Measurements from ENCODE around the gene NMD3. TPM values are rescaled to one million over a fixed set of nuclear protein-coding genes. Genes with fewer than 3 reads are reported as not detected.

Gene NMD3
- total RNA-seq, 4 donors from 2014 or later = 22.9 to 36.5 (median 29.4) TPM

DNA sequence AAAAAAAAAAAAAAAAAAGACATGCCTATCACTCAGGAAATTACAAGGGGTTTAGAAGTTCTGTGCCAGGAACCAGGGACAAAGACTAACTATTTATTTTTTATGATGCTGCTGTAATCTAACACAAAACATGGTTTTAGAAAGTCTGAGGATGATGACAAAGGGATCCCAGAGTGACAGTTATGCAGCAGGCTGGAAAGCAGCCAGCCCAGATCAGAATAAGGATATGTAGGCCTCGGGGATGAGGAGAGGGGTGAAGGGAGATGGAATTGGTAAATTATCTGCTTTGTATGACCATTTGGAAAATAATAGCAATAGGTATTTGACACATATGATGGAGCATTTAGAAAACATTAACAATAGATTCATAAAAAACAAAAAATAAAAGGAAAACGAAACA is 34.1 kb upstream of the NMD3 start:
- TF ChIP-seq, protein P1, sequence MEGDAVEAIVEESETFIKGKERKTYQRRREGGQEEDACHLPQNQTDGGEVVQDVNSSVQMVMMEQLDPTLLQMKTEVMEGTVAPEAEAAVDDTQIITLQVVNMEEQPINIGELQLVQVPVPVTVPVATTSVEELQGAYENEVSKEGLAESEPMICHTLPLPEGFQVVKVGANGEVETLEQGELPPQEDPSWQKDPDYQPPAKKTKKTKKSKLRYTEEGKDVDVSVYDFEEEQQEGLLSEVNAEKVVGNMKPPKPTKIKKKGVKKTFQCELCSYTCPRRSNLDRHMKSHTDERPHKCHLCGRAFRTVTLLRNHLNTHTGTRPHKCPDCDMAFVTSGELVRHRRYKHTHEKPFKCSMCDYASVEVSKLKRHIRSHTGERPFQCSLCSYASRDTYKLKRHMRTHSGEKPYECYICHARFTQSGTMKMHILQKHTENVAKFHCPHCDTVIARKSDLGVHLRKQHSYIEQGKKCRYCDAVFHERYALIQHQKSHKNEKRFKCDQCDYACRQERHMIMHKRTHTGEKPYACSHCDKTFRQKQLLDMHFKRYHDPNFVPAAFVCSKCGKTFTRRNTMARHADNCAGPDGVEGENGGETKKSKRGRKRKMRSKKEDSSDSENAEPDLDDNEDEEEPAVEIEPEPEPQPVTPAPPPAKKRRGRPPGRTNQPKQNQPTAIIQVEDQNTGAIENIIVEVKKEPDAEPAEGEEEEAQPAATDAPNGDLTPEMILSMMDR (IDR thresholded peaks at IDR 0.05) = no peak
- TF ChIP-seq POLR2A (IDR thresholded peaks at IDR 0.05) = no peak
- H3K36me3 ChIP-seq = no peaks in the 10 kb centered on the region
- DNase-seq = no peak
- H3K4me3 ChIP-seq = no peak overlapping the region
- H3K27me3 ChIP-seq = no peaks in the 10 kb centered on the region
- H3K4me1 ChIP-seq = no peaks in the 10 kb centered on the region
- H3K9me3 ChIP-seq = no peaks in the 10 kb centered on the region
- no peak overlapping the region for H3K27ac ChIP-seq

DNA sequence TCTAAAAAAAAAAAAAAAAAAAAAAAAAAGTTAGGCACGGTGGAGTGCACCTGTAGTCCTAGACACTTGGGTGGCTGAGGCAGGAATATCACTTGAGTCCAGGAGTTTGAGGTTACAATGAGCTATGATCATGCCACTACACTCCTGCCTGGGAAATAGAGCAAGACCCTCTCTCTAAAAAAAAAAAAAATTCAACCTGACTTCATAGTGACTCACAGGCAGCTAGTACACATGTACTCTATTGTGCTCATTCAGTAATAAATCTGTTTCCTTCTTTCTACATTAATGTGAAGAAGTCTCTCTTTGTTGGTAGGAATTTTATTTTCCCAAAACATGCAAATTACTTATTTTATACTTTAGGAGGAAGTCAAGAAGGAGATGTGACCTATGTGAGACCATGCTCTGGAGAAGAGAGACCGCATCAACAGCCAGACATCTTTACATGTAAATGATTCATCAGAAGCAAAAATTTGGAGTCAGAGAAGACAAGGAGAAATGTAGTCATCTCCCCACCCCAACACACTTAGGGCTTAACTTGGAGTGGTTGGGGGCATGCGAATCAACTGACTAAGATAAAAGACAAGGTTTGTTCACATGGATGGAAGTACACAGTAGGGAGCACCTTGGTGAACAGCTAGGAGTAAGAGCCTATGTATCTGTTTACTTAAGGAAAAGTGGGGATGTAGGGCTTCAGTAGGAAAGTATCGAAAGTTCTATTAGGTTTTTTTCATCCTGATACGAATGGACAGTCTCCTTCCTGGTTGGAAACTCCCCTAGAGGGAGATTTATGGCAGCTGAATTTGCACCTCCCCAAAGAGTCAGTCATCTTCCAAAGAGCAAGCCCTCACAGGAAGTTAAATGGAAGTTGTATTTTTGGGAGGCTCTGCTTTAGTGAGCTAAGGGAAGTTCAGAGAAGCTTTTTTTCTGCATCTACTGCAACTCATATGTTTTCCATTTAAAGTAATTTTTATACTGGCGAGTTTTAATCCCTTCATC is 23.0 kb upstream of the NMD3 start:
- TF ChIP-seq, protein P1 (IDR thresholded peaks at IDR 0.05) = no peak
- TF ChIP-seq POLR2A (IDR thresholded peaks at IDR 0.05) = no peak

DNA sequence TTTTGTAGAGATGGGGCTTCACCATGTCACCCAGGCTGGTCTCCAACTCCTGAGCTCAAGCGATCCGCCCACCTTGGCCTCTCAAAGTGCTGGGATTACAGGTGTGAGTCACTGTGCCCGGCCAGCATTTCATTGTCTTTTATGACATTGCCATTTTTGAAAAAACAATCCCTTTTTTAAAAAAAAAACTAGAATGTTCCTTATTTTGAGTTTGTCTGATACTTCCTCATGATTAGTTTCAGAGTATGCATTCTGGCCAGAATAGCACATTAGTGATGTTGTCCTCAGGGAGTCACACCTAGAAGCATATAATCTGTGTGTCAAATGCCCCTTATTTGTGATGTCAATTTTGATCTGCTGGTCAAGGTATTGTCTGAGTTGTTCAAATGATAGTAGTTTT is 21.2 kb upstream of the NMD3 start:
- H3K27me3 ChIP-seq = no peaks in the 10 kb centered on the region
- H3K27ac ChIP-seq = no peak overlapping the region
- no peak for DNase-seq
- no peaks in the 10 kb centered on the region for H3K36me3 ChIP-seq
- peaks cover 0 to 6% (median 0%) of the 10 kb centered on the region in 4 donors for H3K9me3 ChIP-seq
- no peaks in the 10 kb centered on the region for H3K4me1 ChIP-seq
- H3K4me3 ChIP-seq = no peak overlapping the region
- TF ChIP-seq, protein P1 (IDR thresholded peaks at IDR 0.05) = no peak
- TF ChIP-seq POLR2A (IDR thresholded peaks at IDR 0.05) = no peak

More for the DNA sequence above, 23.0 kb upstream of the NMD3 start:
- Histone ChIP-seq H3K27ac (no peak overlapping the region), H3K36me3 (no peaks in the 10 kb centered on the region), H3K4me1 (no peaks in the 10 kb centered on the region), H3K4me3 (no peak overlapping the region), H3K9me3 (peaks cover 0 to 6% (median 0%) of the 10 kb centered on the region in 4 donors), H3K27me3 (no peaks in the 10 kb centered on the region)
- DNase-seq = no peak

DNA sequence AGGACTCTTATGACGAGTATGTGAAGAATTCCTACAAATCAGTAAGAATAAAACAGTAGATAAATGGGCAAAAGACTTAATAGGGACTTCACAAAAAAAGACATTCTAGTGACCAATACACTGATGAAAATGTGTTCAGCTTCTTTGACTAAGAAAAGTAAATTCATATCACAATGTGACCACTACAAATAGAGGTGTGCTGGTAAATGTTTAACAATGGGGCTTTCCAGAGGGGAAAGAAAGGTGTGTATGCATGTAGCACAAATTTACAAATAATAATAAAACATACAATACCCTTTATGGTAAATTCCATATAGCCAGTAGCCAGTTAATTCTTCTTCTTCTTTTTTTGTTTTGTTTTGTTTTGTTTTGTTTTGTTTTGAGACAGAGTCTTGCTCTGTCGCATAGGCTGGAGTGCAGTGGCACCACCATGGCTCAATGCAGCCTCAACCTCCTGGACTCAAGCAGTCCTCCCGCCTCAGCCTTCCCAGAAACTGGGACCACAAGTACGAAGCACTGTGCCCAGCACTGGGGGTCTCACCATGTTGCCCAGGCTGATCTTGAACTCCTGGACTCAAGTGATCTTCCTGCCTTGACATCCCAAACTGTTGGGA is 17.5 kb upstream of the NMD3 start:
- no peak overlapping the region for H3K4me3 ChIP-seq
- no peak overlapping the region for H3K27ac ChIP-seq
- no peaks in the 10 kb centered on the region for H3K36me3 ChIP-seq
- TF ChIP-seq POLR2A (IDR thresholded peaks at IDR 0.05) = no peak
- TF ChIP-seq, protein P1 (IDR thresholded peaks at IDR 0.05) = no peak
- no peaks in the 10 kb centered on the region for H3K27me3 ChIP-seq
- DNase-seq = no peak
- no peaks in the 10 kb centered on the region for H3K4me1 ChIP-seq
- H3K9me3 ChIP-seq = no peaks in the 10 kb centered on the region

DNA sequence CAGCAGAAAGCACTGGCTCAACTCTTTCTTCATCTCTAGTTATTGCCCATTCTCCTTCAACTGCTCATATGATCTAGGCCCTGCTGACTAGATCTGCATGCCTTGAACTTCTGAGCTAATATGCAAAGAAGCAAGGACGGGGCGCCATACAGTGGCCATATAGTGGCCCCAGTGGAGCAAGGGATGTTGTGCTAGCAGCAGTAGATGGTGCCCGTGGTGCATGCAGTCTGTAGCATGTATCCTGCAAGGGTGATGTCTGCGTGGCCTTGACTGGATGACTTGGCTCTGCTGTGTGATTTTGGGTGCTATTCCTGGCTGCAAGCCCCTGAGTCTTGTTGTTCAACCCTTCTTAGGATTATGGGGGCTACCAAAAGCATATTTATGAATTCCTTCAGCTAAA is 12.2 kb upstream of the NMD3 start:
- H3K9me3 ChIP-seq = no peaks in the 10 kb centered on the region
- H3K36me3 ChIP-seq = no peaks in the 10 kb centered on the region
- TF ChIP-seq POLR2A (IDR thresholded peaks at IDR 0.05) = no peak
- TF ChIP-seq, protein P1 (IDR thresholded peaks at IDR 0.05) = no peak
- H3K4me1 ChIP-seq = no peaks in the 10 kb centered on the region
- no peaks in the 10 kb centered on the region for H3K27me3 ChIP-seq
- no peak overlapping the region for H3K4me3 ChIP-seq
- no peak overlapping the region for H3K27ac ChIP-seq
- DNase-seq = no peak

Measured in Peyer's patch (tissue), 4 donors.